HS-27A (cell line): ENCODE measurements around the gene MRPL3.
"Not testable (repeated sequence)": the region's sequence is repeated elsewhere in the genome, so short reads cannot be mapped to it uniquely, and the experiment has no call there.

Source experiments
- DNase-seq: peaks from one replicate; pipeline ENCODE4 v3.0.0-alpha.2; 2012; ENCODE audit warnings: low read depth, missing footprints

The MRPL3 gene

DNA sequence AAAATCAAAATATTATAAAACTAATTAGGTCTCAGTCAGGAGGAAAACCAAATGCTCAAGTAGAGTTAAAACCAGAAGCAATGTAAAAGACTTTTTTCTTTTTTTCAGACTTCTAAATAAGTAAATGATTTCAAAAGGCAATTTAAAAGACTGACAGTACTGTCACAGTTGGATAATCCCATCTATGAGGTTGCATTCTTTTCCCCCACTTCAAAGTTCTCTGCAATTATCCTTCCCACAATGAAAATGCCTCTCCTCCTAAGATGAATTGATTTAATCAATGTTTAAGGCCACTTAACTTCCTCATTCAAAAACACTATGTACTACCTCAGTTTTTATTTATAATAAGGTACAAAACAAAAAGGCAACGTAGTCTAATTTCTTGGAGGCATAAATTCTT, 8.1 kb downstream of the MRPL3 start:
- no peak for DNase-seq

DNA sequence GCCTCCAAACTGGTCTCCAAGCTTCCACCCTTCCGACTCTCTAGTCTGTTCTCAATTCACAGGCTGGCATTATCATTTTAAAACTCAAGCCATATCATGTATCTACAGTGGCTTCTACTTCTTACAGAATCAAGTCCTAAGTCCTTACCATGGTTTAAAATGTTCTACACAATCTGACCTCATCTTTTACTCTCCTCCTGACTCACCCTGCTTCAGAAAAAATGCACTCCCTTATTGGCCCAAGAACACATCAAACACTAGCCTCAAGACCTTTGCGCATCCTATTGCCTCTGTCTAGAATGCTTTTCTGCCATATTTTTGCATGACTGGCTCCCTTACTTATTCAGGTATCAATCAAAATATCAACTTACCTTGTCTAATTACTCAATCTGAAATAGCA, 11.0 kb downstream of the MRPL3 start:
- DNase-seq = no peak

DNA sequence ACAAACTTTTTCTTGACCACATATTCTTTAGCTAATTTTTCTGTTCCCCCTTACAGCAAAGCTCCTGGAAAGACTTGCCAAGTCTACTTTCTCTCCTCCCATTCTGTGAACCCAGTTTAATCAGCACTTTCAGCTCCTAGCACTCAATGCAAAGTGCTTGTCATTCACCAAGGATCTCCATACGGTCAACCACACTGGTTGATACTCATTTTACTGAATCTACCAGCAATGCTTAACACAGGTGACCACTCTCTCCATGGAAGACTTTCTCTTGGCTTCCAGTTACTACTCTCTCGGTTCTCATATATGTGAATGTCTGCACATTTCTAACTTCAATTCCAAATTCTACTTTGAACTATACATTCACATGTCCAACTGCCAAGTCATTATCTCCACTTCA, 11.7 kb downstream of the MRPL3 start:
- DNase-seq = no peak

GRCh38 chr3:131486545-131486944, 16.2 kb downstream of the MRPL3 start:
- not testable (repeated sequence) for DNase-seq

DNA sequence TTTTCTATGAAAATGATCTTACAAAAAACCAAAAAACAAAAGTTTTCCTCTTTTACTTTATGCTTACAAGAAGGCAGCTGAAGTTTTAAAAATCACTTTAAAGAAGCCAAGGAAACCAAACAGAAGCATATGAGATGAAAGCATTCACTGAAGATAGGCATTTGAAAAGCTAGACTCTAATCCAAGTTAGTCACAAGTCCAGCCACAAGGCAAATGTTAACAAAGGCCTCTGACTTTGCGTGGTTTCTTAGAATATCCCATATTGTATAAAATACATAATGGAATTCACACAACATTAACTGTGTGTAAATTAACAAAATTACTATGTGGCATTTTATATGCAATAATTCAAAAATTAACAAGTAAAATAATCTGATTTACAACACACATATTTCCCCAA, 17.7 kb downstream of the MRPL3 start:
- no peak for DNase-seq

DNA sequence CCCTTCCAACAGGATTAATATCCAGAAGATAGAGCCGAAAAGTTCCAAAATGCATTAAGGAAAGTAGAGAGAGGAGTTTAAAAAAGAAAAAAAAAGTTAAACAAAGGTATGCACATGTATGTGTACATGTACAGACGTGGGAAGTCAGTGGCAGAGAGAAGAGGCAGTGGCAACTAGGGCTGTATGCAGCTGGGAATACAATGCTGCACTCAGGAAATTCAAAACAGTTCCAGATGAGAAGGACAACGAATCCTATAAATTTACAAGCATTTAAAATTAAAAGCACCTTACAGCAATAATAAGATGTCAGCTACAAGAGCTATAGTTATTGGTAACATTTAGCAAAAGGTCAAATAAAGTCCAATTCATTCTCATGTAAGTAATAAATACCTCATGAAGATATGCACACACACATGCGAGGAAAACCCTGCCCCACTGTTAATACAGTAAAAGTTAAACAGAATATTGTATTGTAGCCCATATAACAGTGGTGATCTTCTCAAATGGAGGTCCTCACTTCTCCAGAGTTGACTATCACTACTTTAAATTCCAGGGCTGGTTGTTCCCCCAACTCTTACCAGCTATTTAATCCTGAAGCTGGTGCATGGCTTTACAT, 18.2 kb downstream of the MRPL3 start:
- DNase-seq = no peak

GRCh38 chr3:131480116-131480515, 22.7 kb downstream of the MRPL3 start:
- no peak for DNase-seq

- no peak for DNase-seq
Observed at GRCh38 chr3:131477813-131478212, 25.0 kb downstream of the MRPL3 start.

DNA sequence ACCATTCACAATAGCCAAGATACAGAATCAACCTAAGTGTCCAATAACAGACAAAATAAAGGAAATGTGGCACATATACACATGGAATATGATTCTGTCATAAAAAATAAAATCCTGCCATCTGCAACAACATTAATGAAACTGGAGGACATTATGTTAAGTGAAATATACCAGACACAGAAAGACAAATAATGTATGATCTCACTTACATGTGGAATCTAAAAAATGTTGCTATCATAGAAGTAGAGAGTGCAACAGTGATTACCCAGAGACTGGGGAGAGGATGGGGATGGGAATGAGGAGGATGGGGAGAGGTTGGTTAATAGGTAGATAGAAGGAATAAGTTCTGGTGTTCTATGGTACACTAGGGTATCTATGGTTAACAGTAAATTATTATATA, 28.7 kb downstream of the MRPL3 start:
- no peak for DNase-seq

- DNase-seq = no peak
Observed at GRCh38 chr3:131470377-131470776, 32.4 kb downstream of the MRPL3 start.

- DNase-seq = no peak
Observed at GRCh38 chr3:131458653-131459052, 44.1 kb downstream of the MRPL3 start.

- DNase-seq = no peak
Observed at GRCh38 chr3:131457220-131457619, 45.6 kb downstream of the MRPL3 start.

DNA sequence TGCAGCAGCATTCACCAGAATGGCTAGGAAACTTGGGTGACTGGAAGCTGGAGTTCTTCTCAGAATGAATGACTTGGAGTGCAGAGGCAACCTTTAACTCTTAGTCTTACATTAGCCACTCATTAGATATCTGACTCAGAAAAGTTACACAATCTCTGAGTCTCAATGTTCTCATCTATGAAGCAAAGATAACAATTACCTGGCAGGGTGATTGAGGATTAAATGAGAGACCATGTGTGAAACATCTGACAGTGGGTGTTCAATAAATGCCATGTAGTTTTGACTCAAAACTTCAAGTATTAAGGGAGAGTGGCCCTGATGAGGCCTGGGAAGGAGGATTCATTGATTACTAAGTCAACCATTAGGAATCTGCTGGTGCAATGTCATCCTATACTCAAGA, 48.3 kb downstream of the MRPL3 start:
- no peak for DNase-seq

- no peak for DNase-seq
Observed at GRCh38 chr3:131453533-131453932, 49.2 kb downstream of the MRPL3 start.

DNA sequence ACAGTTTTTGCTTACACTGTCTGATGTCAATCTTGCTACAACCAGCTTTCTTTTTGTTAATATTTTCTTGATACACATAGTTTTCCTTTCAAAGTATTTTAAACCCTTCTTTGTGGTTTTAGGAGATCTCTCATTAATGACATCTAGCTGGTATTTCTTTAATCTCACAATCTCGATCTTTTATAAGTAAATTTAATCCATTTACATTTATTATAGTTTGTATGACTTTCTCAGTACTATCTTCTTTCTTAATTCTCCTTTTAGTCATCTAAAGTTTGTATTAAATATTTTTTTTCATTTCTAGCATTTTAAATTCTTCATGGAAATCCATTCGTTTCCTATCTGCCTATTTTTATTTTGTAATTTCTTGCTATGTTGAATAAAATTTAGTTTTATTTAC, 55.4 kb downstream of the MRPL3 start:
- no peak for DNase-seq

DNA sequence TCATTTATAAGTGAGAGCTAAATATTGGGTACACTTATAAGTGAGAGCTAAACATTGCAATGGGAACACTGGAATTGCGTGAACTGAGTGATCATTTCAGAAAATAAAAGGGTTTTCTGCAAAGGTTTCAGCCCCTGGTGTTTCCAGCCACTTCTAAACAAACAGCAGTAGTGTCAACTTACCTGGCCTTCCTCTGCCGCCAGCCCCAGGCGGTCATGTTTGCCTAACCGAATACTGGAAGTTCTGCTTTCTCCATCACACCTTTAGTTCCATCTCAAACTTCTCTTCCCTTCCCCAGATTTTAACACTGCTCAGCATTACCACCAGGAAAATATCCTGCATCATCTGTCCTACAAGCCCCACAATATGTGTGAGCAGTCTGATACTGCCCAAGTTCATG, 58.6 kb downstream of the MRPL3 start:
- DNase-seq = no peak

DNA sequence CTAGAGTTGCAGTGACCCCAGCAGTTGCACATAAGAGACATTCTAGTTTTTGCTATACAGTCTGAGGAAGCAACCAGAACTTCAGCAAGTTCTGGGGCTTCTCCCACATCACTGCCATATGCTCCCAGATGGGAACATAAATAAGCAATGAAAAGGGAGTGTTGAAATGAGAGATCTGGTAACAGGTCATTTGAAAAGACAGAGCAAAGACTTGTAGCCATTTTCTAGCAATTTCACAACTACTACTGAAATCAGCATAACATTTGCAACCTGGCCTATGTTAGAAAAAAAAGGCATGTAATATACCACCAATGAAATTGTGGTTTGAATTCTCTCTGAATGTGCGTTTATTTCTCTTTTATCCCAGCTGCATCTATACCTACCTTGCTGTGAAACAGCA, 63.7 kb downstream of the MRPL3 start:
- DNase-seq = no peak

- no peak for DNase-seq
Observed at GRCh38 chr3:131435000-131435399, 67.8 kb downstream of the MRPL3 start.

DNA sequence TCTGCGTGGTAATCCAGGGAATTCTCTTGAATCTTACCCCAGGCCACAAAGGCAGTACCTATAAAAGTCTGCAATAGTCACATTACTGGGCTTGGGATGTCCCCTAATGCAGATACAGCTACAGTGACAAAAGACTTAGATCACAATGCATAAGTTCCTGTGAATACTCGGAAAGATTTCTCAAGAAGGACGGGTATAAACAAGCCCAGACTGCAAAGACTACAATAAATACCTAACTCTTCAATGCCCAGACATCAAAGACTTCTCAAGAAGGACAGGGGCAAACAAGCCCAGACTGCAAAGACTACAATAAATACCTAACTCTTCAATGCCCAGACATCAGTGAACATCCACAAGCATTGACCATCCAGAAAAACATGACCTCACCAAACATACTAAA, 70.3 kb downstream of the MRPL3 start:
- DNase-seq = no peak

DNA sequence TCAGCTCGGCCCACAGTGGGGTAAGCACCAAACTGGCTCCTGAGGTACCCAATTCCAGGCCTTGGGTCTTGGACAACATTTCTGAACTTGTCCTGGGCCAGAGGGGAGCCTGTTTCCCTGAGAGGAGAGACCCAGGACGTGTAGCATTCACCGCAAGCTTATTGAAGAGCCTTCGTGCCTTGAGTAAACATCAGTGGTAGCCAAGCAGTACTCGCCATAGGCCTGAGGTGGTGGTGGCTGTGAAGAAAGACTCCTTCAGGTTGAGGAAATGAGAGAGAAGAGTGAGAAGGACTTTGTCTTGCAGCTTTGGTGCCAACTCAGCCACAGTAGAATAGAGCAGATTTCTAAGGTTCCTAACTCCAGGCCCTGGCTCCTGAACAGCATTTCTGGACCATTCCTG, 71.0 kb downstream of the MRPL3 start:
- DNase-seq = no peak

- no peak for DNase-seq
Observed at GRCh38 chr3:131427226-131427625, 75.5 kb downstream of the MRPL3 start.

GRCh38 chr3:131421957-131422498, 80.7 kb downstream of the MRPL3 start:
- no peak for DNase-seq

DNA sequence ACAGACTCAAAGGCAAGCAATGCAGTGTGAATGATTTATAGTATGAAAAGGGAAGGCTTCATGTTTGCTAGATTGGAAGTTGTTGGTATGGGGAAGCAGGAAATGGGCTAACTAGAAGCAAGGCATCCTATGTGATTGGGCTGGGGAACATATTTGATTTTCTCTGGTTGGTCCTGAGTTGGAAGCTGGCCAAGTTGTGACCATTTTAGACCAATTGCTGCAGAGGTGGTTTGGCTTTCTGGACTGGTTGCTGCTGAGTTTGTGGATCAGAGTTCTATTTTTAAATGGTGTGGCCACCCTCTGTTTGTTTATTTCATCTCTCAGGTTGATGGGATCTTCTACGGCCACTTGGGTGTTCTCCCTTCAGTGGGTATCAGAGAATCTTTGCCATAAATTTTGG, 81.5 kb downstream of the MRPL3 start:
- no peak for DNase-seq

DNA sequence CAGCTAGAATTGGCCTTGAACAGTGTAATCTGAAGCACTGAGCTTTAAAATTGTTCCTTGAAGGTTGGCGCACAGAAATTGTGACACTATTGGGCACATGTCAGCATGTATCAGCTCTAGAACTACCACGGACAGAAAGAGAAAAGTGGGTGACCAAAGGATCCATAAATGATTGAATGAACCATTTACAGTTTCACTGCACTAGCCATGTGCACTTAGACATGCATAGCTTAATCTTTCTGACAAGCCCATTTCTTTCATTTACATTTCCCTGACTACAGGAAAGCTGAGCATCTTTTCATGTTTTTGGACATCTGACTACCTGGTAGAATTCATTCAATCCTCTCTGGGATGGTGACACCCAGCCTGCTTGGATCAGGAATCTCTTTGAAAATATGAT, 85.0 kb downstream of the MRPL3 start:
- DNase-seq = no peak
